GM12874 (cell line): ENCODE measurements around the gene VOPP1.

Source experiments
- CTCF ChIP-seq: IDR thresholded peaks from 2 replicates; pipeline ENCODE4 v1.5.1; 2011; ENCODE audit warnings: low read depth, mild to moderate bottlenecking, control low read depth, low read length, moderate library complexity; ENCODE audit not compliant: insufficient read depth

The VOPP1 gene

GRCh38 chr7:55535617-55536016, 36.7 kb downstream of the VOPP1 start:
- no peak for TF ChIP-seq CTCF

GRCh38 chr7:55534916-55535590, 37.2 kb downstream of the VOPP1 start:
- TF ChIP-seq CTCF, result no peak

GRCh38 chr7:55534262-55534915, 37.9 kb downstream of the VOPP1 start:
- no peak for TF ChIP-seq CTCF

- TF ChIP-seq CTCF, result no peak
These were observed 38.6 kb downstream of the VOPP1 start for GRCh38 chr7:55533729-55534080.

GRCh38 chr7:55533050-55533728, 39.1 kb downstream of the VOPP1 start:
- TF ChIP-seq CTCF, result no peak

- no peak for TF ChIP-seq CTCF
These were observed 40.0 kb downstream of the VOPP1 start for GRCh38 chr7:55532150-55532917.

- TF ChIP-seq CTCF, result no peak
These were observed 40.8 kb downstream of the VOPP1 start for GRCh38 chr7:55531536-55531935.
